ENCODE data around the gene FEZF1.

The FEZF1 gene

DNA sequence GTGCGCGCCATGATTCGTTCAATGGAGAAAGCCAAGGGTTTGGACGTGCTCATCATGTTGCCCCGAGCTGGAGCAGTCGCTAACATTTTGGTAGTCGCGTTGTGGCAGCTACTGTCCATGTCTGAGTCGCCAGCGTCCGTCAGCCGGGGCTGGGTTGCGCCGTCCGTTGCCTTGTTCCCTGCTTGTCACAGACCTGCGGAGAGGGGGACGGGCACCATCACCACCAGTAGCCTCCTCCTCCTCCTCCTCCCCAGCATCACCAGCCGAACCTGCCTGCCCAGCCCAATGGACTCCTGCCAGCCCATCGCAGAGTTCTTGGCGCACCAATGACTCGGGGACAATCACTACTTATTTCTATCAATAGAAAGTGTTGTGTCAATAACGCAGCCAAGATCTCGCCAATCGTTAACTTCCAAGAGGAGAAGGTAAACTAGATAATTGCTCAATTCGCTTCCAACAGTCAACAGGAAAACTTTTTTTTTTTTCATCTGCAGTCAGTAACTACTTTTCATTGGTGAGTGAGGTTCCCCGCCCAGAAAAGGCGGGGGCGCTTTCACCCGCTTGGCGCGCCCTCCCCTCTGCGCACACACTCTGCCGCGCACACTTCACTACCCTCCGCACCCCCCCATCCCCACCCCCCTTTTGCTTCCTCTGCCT is at the start of gene FEZF1:
FEZF1 (minus strand) TSS at position 432 of the 657 bp plus-strand sequence; CDS start at position 119, 313 bp downstream.
- TF ChIP-seq, protein P1, sequence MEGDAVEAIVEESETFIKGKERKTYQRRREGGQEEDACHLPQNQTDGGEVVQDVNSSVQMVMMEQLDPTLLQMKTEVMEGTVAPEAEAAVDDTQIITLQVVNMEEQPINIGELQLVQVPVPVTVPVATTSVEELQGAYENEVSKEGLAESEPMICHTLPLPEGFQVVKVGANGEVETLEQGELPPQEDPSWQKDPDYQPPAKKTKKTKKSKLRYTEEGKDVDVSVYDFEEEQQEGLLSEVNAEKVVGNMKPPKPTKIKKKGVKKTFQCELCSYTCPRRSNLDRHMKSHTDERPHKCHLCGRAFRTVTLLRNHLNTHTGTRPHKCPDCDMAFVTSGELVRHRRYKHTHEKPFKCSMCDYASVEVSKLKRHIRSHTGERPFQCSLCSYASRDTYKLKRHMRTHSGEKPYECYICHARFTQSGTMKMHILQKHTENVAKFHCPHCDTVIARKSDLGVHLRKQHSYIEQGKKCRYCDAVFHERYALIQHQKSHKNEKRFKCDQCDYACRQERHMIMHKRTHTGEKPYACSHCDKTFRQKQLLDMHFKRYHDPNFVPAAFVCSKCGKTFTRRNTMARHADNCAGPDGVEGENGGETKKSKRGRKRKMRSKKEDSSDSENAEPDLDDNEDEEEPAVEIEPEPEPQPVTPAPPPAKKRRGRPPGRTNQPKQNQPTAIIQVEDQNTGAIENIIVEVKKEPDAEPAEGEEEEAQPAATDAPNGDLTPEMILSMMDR (IDR thresholded peaks at IDR 0.05; ENCODE audit: borderline replicate concordance, insufficient read depth, low read depth, low read length): no peak
- no peak within 1 kb of the TSS for H3K4me3 ChIP-seq (ENCODE audit: low read depth, low read length)

DNA sequence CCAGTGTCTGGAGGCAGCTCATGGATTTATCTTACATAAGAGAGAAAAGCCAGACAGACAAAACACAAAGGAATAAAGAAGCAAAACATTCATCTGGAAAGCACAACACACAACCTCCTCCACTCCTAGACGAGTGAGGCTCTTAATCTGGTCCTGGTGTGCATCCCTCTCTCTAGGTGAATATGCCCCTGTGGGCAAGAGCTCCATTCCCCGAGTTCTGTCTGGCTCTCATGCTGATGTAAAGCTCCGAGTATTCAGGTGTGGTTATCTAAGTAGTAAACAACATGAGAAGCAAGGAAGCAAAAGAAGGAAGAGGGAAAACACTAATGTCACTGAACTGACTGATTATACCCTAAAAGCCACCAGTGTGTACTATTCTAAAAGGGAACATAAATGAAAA is 47.9 kb upstream of the FEZF1 start:
- TF ChIP-seq, protein P1 (IDR thresholded peaks at IDR 0.05; ENCODE audit: borderline replicate concordance, insufficient read depth, low read depth, low read length): no peak
- no peak overlapping the region for H3K4me3 ChIP-seq (ENCODE audit: low read depth, low read length)

DNA sequence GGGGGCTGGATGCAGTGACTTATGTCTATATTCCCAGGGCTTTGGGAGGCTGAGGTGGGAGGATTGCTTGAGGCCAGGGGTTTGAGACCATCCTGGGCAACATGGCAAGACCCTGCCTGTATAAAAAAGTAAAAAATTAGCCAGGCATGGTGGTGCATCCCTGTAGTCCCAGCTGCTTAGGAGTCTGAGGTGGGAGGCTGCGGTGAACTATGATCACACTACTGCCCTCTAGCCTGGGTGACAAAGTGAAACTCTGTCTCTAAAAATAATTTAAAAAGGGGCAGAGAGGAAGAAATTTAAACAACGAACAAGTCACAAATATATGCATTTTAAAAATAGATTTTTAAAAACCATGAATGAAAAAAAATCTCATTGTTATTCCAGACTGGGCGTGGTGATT is 46.2 kb upstream of the FEZF1 start:
- TF ChIP-seq, protein P1 (IDR thresholded peaks at IDR 0.05; ENCODE audit: borderline replicate concordance, insufficient read depth, low read depth, low read length): no peak
- H3K4me3 ChIP-seq (ENCODE audit: low read depth, low read length): no peak overlapping the region

DNA sequence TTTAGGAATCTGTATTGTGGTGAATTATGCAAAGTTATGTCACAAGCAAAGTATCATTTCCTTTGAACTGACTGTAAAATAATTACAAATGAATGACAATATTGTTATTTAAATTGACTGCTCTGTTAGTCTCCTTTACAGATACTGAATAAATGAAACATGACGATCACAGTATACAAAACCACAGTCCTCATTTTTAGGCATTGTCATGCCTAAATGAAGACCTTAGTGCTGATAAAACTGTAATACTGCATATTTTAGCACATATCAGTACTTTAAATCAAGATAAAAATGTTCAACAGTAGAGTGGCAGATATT is 39.7 kb upstream of the FEZF1 start:
- no peak overlapping the region for H3K4me3 ChIP-seq (ENCODE audit: low read depth, low read length)
- TF ChIP-seq, protein P1 (IDR thresholded peaks at IDR 0.05; ENCODE audit: borderline replicate concordance, insufficient read depth, low read depth, low read length): no peak

DNA sequence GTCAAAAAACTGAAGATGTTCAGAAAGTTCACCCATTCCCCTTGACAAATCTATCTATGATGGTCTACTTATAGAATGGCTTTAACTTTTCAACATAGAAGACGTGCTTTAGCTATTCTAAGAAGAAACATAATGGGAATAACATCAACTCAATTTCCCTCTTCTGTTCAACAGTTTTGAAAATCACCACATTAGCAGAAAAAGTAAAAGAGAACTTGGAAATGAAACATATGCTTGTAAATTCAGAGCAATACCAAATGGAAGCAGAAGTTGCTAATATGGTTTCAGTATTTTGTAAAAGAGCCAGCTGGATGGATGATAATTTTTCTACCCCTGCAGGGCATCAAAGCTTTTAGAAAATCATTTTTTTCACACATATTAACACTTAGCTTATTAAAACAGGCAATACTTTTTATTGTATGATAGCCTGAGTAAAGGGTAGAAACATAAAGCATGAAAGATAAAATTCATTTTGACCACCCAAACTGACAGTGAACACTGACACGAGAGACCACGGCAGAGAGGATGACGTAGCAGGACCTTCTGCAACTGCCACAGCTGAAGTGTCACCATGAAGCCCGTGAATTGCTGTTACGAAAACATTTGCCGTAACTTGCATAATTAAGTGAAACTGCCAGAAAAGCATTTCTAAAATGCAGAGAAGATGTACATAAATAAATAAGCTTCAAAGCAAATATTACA is 39.2 kb upstream of the FEZF1 start:
- no peak overlapping the region for H3K4me3 ChIP-seq (ENCODE audit: low read depth, low read length)

DNA sequence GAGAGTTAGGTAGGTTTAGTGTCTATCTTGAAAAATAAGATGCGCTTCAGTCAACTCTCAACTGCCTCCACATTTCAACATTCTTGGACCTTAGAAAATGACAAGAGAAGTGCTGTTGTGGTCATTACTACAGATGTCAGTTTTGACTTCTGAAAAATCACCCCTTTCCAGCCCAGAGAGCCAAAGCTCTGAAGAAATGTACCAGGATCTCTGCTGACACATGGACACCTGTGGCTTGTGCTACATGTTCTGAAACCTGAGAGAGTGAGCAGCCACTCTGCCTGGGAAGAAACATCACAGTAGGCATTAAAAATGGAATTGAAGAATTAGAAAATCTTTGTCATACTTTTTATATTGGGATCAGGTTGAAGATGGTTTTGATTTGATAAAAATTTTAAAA is 35.9 kb upstream of the FEZF1 start:
- TF ChIP-seq, protein P1 (IDR thresholded peaks at IDR 0.05; ENCODE audit: borderline replicate concordance, insufficient read depth, low read depth, low read length): no peak
- no peak overlapping the region for H3K4me3 ChIP-seq (ENCODE audit: low read depth, low read length)

More for the DNA sequence above, 39.2 kb upstream of the FEZF1 start:
- TF ChIP-seq, protein P1 (IDR thresholded peaks at IDR 0.05; ENCODE audit: borderline replicate concordance, insufficient read depth, low read depth, low read length): no peak

All from GM12875 (cell line).